Measurements from ENCODE around the gene LINC01488. TPM values are rescaled to one million over a fixed set of nuclear protein-coding genes. Genes with fewer than 3 reads are reported as not detected.

LINC01488 gene
- total RNA-seq, 1 donor: not detected

GRCh38 chr11:69539416-69540117 lies 58.1 kb downstream of the LINC01488 start:
- peak in 2 of 3 donors; percentile 43 to 64 for DNase-seq (ENCODE audit: low read depth in 2 of 3, low spot score in 2 of 3)

DNA sequence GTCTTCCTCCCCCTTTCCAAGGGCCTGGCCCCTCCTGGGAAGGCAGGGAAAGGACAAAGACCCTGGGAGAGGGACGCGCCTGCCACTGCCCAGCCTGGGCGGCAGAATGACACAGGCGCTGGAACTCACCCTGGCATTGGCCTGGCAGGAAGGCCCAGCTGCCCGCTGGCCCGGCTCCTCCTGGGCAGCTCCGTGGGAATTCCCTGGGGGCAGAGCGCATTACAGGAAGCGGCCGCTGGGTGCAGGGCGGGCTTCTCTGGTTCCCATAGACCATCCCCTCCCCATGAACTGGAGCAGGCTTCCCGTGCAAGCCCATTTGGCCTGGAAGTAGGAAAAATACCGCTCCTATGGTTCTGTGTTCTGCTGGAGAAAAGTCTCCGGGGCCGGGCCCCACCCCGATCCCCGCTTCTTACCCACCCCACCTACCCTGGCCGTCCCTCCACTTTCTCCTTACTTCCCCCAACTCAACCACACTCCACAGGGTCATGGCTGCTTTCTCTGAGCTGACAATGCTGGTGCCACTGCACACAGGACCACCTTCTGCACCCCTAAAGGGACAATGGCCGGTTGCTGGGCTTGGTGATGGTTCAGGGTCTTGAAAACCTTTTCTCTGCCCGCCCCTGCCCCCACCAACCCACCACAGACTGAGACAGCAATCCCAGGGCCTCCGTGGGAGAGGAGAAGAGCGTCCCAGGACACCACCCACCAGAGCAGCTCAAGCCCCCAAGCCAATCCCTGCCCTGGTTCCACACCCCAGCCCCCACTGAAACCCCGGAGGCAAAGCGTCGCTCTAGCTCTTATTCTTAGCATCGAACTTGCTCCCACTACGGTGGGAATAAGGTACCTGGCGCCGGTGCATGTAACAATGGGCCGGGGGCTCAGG lies 58.9 kb downstream of the LINC01488 start:
- DNase-seq (ENCODE audit: low read depth in 2 of 3, low spot score in 2 of 3): no peak

DNA sequence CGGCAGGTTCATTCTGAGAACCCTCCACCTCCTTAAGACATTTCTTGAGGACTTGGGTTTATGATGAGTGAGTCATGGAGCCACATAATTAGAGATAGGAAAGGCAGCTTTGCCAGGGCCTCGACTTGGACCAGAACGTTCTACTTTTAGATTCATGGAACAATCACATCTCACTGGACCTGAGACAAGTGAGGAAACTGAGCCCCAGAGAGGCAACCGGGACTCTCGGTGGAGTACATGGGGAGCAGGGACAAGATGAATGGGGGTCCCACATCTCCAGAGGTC lies 59.5 kb downstream of the LINC01488 start:
- DNase-seq (ENCODE audit: low read depth in 2 of 3, low spot score in 2 of 3): no peak

DNA sequence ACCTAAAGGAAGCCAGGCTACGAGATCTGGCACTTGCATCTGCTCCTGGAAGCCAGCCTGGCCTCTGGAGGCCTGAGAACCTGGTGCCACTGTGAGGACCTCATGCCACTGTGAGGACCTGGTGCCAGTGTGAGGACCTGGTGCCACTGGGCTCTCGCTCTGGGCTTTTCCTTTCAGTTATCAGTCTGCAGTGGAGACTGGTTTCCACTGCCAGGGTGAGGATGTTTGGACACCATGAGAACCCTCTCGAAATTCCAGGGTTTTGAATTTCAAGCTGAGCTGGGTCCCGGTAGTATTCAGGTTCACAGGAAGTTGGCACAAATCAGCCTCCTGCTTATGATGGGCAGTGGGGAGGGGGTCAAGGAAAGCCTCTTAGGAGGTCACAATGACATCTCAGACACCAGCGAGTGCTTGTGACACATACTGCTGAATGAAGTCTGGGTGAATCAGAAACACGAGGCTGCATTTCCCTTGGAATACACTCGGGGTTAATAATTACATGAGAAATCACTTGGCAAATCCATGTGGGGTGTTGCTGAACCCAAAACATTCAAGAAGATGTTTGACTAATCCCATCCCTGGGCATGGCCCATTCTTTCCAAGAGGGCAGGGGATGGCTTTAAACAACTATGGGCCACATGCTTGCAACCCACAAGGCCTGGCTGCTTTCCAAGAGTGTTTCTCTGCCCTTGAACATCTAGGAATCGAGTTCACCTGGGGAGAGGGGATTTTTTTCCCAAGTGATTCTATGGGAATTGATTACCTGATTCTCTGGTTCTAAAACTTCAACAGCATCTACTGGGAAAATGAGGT lies 60.2 kb downstream of the LINC01488 start:
- no peak for DNase-seq (ENCODE audit: low read depth in 2 of 3, low spot score in 2 of 3)

- no peak for DNase-seq (ENCODE audit: low read depth in 2 of 3, low spot score in 2 of 3)
These were observed 61.1 kb downstream of the LINC01488 start for GRCh38 chr11:69542314-69543168.

Other genes with a start within 250 kb of the LINC01488 start
- gene MYEOV, start 187.5 kb upstream of the LINC01488 start, total RNA-seq: not detected
- 1.6 TPM for gene CCND1, start 159.5 kb downstream of the LINC01488 start, total RNA-seq
- gene LTO1, start 193.7 kb downstream of the LINC01488 start, total RNA-seq: 23.2 TPM
- gene FGF19, start 222.4 kb downstream of the LINC01488 start, total RNA-seq: not detected

Measured in hematopoietic multipotent progenitor cell (in vitro differentiated cells).